Muscle layer of duodenum (tissue), 2 donors: ENCODE results near the gene SREK1.

Source experiments
- H3K27ac ChIP-seq: one replicate; pipeline ENCODE4 v1.7.0; 2013; ENCODE audit warnings: mild to moderate bottlenecking, low read length
- H3K27me3 ChIP-seq: one replicate; pipeline ENCODE4 v1.7.0; 2013; ENCODE audit warnings: low read depth, mild to moderate bottlenecking, control low read depth, low read length
- H3K36me3 ChIP-seq, 2 donors: one replicate each; pipeline ENCODE4 v1.7.0; 2013; ENCODE audit warnings: low read length in 2 of 2, control low read depth in 1 of 2, mild to moderate bottlenecking in 1 of 2; ENCODE audit not compliant: insufficient read depth in 2 of 2, control insufficient read depth in 1 of 2
- H3K4me1 ChIP-seq, 2 donors: one replicate each; pipeline ENCODE4 v1.7.0; 2013; ENCODE audit warnings: low read length in 2 of 2, mild to moderate bottlenecking in 2 of 2, control low read depth in 1 of 2, moderate library complexity in 1 of 2; ENCODE audit not compliant: insufficient read depth in 2 of 2, control insufficient read depth in 1 of 2
- H3K4me3 ChIP-seq, 2 donors: one replicate each; pipeline ENCODE4 v1.7.0; 2013; ENCODE audit warnings: low read length in 2 of 2, low read depth in 1 of 2, mild to moderate bottlenecking in 1 of 2
- H3K9me3 ChIP-seq, 2 donors: one replicate each; pipeline ENCODE4 v1.7.0; 2013; ENCODE audit warnings: low read length in 2 of 2, control low read depth in 1 of 2, mild to moderate bottlenecking in 1 of 2; ENCODE audit not compliant: control insufficient read depth in 1 of 2
- donor health status: healthy.

SREK1 gene

GRCh38 chr5:66139318-66139712, 4.8 kb upstream of the SREK1 start:
- H3K9me3 ChIP-seq, result no peaks in the 10 kb centered on the region
- H3K27me3 ChIP-seq, result no peaks in the 10 kb centered on the region
- no peak overlapping the region for H3K27ac ChIP-seq

GRCh38 chr5:66142417-66142816, 1.7 kb upstream of the SREK1 start:
- Histone ChIP-seq H3K36me3 (no peaks in the 10 kb centered on the region), H3K9me3 (no peaks in the 10 kb centered on the region), H3K27ac (no peak overlapping the region), H3K4me1 (peaks cover 10 to 22% of the 10 kb centered on the region in 2 donors), H3K4me3 (no peak overlapping the region), H3K27me3 (no peaks in the 10 kb centered on the region)

More at GRCh38 chr5:66139318-66139712, 4.8 kb upstream of the SREK1 start:
- Histone ChIP-seq H3K4me3 (no peak overlapping the region), H3K36me3 (no peaks in the 10 kb centered on the region), H3K4me1 (peaks cover 5% of the 10 kb centered on the region in 2 donors)

DNA sequence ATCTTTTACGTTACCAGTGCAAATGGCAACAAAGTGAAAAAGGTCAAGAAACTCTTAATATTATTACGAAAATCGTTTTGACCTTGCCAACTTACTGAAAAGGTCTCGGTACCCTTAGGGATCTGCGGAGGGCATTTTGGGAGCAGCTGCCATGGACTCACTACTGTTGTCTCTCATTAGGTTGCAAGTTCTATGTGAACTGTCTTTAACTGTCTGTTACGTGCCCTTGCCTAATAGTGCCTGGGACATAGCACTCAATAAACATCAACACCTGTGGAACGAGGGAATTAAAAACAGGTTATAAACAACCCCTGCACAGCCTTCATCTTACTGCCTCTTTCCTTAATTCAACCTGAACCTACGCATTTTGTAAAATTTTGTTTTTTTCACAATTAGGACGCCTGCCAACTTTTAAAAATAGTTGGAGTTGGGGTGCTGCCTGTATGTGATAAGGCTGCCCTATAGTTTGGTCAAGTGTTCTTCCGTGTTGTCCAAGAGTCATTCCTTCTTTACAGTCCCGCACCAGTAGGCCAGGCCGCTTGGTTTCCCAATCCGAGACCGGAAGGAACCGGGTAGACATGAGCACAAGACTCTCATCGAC, 527 bp upstream of the SREK1 start:
- Histone ChIP-seq H3K4me1 (peaks cover 10 to 24% of the 10 kb centered on the region in 2 donors), H3K36me3 (no peaks in the 10 kb centered on the region), H3K9me3 (no peaks in the 10 kb centered on the region), H3K4me3 (peak overlapping the region; percentile 69 to 100), H3K27me3 (no peaks in the 10 kb centered on the region), H3K27ac (peak overlapping the region; percentile 98)

- no peaks in the 10 kb centered on the region for H3K36me3 ChIP-seq
- H3K9me3 ChIP-seq, result no peaks in the 10 kb centered on the region
- peak overlapping the region; percentile 69 to 100 for H3K4me3 ChIP-seq
- H3K27ac ChIP-seq, result peak overlapping the region; percentile 98
- peaks cover 10 to 24% of the 10 kb centered on the region in 2 donors for H3K4me1 ChIP-seq
- no peaks in the 10 kb centered on the region for H3K27me3 ChIP-seq
These were observed 812 bp downstream of the SREK1 start for GRCh38 chr5:66144834-66145390.

- Histone ChIP-seq H3K27ac (peak overlapping the region; percentile 98), H3K4me1 (peaks cover 10 to 24% of the 10 kb centered on the region in 2 donors), H3K9me3 (no peaks in the 10 kb centered on the region), H3K27me3 (no peaks in the 10 kb centered on the region), H3K4me3 (peak overlapping the region; percentile 69 to 100), H3K36me3 (no peaks in the 10 kb centered on the region)
These were observed 1.6 kb downstream of the SREK1 start for GRCh38 chr5:66145737-66146136.

DNA sequence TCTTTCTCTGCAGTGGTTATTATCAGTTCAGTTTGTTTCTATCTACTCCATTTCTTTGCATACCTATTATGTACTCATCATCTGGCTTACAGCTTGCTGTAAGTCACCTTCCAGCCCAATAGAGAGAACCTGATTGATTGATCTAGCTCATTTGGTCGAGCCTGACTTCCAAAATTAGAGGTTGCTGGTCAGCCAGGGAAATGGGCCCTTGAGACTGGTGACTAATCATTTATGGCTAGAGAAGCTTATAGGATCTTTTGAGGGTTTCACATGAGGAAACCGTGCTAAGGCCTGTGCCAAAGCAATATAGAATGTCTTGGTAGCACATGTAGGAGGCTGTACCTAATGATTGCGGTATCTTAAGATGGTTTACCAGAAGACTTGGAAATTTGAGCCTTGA, 5.8 kb downstream of the SREK1 start:
- peaks cover 5 to 19% of the 10 kb centered on the region in 2 donors for H3K4me1 ChIP-seq
- H3K36me3 ChIP-seq, result no peaks in the 10 kb centered on the region
- no peaks in the 10 kb centered on the region for H3K27me3 ChIP-seq
- H3K9me3 ChIP-seq, result no peaks in the 10 kb centered on the region
- H3K27ac ChIP-seq, result no peak overlapping the region
- no peak overlapping the region for H3K4me3 ChIP-seq

GRCh38 chr5:66151030-66151429, 6.9 kb downstream of the SREK1 start:
- peaks cover 0 to 4% of the 10 kb centered on the region in 2 donors for H3K36me3 ChIP-seq
- no peak overlapping the region for H3K4me3 ChIP-seq
- H3K4me1 ChIP-seq, result peaks cover 5 to 15% of the 10 kb centered on the region in 2 donors
- no peaks in the 10 kb centered on the region for H3K9me3 ChIP-seq
- H3K27ac ChIP-seq, result no peak overlapping the region
- no peaks in the 10 kb centered on the region for H3K27me3 ChIP-seq

GRCh38 chr5:66151491-66151890, 7.4 kb downstream of the SREK1 start:
- peaks cover under 1 to 11% of the 10 kb centered on the region in 2 donors for H3K4me1 ChIP-seq
- no peak overlapping the region for H3K27ac ChIP-seq
- H3K4me3 ChIP-seq, result no peak overlapping the region
- no peaks in the 10 kb centered on the region for H3K9me3 ChIP-seq
- H3K36me3 ChIP-seq, result peaks cover 0 to 8% of the 10 kb centered on the region in 2 donors
- H3K27me3 ChIP-seq, result no peaks in the 10 kb centered on the region

- Histone ChIP-seq H3K36me3 (peaks cover 25 to 27% of the 10 kb centered on the region in 2 donors), H3K4me3 (no peak overlapping the region), H3K4me1 (no peaks in the 10 kb centered on the region), H3K27me3 (no peaks in the 10 kb centered on the region), H3K9me3 (no peaks in the 10 kb centered on the region), H3K27ac (no peak overlapping the region)
These were observed 12.9 kb downstream of the SREK1 start for GRCh38 chr5:66157046-66157445.

- H3K36me3 ChIP-seq, result peaks cover 57 to 63% of the 10 kb centered on the region in 2 donors
These were observed 17.3 kb downstream of the SREK1 start for GRCh38 chr5:66161356-66161755.

GRCh38 chr5:66164044-66164790, 20.1 kb downstream of the SREK1 start:
- Histone ChIP-seq H3K9me3 (no peaks in the 10 kb centered on the region), H3K27me3 (no peaks in the 10 kb centered on the region), H3K4me1 (no peaks in the 10 kb centered on the region), H3K27ac (no peak overlapping the region), H3K4me3 (no peak overlapping the region), H3K36me3 (peaks cover 64 to 68% of the 10 kb centered on the region in 2 donors)

More at GRCh38 chr5:66161356-66161755, 17.3 kb downstream of the SREK1 start:
- Histone ChIP-seq H3K27ac (no peak overlapping the region), H3K9me3 (no peaks in the 10 kb centered on the region), H3K4me1 (no peaks in the 10 kb centered on the region), H3K4me3 (no peak overlapping the region), H3K27me3 (no peaks in the 10 kb centered on the region)
